Measurements from ENCODE around the gene POU3F3. TPM values are rescaled to one million over a fixed set of nuclear protein-coding genes. Genes with fewer than 3 reads are reported as not detected.

The POU3F3 gene
- polyA plus RNA-seq, 5 donors = 0.42 TPM; not detected in 4

DNA sequence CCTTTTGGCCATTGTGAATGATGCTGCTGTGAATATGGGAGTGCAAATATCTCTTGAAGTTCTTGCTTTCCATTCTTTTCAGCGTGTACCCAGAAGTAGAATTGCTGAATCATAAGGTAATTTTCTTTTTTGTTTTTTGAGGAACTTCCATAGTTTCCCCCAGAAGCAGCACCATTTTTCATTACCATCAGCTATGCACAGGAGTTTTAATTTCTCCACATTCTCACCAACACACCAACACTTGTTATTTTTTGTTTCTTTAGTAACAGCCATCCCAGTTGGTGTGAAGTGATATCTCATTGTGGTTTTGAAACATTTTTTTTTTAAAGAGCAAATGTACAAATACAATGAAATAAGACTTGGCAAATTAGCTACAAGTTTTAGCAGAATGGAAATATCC lies 21.3 kb downstream of the POU3F3 start:
- DNase-seq = no peak

DNA sequence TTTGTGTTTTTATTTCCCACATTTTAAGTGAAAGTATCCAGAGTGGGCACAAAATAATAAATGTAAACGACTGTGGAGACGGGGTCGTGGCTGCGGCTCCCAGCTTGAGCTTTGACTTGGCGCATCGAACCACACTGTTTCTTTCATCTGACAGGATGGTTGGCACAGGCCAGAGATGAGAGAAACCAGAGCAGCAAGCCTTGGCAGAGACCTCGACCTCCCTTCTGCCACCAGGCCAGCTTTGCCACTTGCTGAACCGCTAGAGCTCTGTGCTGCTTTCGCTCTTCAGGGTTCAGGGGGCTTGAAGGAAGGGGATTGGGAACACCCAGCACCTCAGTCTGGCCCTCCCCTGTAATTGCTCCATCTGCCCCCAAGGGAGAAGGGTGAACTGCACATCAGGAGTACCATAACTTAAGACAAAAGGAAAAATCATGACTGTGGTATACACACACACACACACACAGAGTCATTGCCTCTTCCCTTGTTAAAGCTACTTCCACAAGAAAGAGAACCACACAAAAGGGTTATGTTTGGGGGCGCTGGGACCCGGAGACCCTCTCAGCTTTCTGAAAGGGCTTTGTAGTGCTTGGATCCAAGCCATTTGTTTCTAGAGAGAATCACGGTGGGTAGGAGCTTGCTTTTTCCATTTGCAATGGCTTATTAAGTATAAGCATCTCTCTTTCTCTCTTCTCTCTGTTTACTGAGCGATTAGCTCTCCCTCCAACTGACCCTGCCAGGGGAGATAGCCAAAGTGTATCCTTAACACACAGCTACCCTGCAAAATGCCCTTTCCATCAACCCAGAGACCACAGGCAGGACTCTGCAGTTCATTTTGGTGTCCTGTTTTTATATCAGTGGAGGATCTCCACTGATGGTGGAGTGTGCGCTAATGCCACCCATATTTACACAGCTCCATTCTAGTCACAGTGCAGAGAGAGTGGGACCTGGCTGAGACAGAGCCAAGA lies 23.0 kb downstream of the POU3F3 start:
- DNase-seq = no peak

DNA sequence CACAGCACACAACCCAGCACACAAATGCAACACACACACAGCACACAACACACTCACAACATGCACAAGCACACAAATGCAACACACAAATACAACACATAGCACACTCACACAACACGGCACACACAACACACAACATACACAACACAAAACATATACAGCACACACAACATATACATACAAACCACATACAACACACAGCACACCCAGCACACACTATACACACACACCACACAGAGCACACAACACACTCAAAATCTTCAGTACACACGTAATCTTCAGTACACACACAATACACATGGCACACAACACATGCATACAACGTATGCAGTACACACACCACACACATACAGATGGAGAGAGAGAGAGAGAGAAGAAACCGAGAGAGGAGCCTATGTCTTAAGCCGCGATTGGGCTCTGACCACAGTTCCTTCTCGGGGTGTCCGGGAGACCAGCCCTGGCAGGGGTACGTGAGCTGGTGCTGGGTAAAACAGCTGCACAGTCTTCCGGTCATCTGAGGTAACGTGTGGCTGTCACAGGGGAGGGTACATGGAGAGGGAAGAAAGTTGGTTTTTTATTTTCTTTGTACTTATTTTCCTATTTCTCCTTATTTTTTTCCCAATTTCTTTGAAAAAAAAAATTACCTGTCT lies 25.1 kb downstream of the POU3F3 start:
- no peak for DNase-seq

DNA sequence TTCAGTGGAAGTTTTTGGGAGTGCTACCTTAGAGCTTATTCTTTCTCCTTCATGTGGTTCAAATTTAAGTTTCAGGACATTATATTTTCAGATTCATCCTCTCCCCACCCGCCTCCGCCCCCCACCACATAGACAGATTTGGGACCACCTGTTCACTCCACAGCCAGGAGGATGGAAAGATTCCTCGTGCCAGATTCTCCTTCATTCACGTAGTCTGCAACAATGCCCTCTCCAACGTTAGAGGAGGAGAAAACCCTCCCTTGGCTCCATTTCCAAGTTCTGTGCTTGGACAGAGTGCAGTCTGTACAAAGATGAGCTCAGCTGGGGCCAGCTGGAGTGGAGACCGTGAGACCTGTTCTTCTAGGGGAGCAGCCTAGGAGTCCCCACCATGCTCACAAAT lies 26.2 kb downstream of the POU3F3 start:
- no peak for DNase-seq

DNA sequence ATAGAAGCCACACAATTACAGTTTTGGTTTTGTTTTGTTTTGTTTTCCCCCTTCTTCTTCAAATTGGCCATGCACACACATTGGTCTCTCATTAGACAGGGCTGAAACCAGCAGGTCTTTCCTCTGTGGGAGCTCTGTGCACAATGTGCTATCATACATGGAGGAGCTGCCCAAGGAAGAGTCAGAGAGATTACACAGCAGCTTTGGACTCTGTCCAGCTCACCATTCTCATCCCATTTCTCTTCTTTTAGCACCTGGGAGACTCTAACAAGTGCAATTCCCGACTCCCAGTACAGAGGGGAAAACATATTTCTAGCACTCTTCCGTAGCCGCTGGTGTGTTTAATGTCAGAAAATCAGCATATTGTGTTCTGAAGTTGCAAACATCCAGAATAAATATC lies 29.4 kb downstream of the POU3F3 start:
- DNase-seq = no peak

DNA sequence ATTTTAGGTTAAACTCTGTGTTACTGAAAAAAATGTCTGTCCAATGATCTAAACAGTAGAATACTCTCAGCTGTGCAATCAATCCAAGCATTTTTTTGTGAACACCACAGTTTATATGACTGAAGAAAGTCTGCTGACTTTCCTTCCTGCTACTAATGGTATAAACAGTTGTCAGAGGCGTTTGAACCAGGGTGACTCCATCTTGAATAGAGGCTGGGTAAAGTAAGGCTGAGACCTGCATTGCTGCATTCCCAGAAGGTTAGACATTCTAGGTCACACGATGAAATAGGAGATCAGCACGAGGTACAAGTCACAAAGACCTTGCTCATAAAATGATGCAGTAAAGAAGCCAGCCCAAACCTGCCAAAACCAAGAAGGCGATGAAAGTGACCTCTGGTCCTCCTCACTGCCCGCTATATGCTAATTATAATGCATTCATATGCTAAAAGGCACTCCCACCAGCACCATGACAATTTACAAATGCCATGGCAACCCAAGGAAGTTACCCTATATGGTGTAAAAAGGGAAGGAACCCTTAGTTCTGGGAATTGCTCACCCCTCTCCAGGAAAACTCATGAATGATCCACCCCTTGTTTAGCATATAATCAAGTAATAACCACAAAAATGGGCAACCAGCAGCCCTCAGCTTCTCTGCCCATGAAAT lies 31.3 kb downstream of the POU3F3 start:
- DNase-seq = no peak

DNA sequence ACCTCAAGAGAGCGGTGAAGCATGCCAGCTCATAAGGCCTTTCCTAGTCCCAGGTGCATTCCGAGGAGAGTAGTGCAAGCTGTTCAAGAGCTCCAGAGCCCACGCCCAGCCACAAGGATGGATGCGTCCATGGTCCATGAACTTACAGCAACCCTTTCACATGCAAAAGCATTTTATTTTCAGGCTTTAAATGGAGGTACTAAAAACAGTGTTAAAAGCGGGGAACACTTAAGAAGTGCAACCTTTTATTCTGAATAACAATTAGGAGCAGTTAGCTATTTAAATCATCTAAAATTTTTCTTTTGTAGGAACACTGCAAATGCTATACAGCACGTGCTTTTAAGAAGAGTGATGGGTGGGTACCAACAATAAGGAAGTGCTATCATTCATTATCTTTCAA lies 33.8 kb downstream of the POU3F3 start:
- DNase-seq = no peak

DNA sequence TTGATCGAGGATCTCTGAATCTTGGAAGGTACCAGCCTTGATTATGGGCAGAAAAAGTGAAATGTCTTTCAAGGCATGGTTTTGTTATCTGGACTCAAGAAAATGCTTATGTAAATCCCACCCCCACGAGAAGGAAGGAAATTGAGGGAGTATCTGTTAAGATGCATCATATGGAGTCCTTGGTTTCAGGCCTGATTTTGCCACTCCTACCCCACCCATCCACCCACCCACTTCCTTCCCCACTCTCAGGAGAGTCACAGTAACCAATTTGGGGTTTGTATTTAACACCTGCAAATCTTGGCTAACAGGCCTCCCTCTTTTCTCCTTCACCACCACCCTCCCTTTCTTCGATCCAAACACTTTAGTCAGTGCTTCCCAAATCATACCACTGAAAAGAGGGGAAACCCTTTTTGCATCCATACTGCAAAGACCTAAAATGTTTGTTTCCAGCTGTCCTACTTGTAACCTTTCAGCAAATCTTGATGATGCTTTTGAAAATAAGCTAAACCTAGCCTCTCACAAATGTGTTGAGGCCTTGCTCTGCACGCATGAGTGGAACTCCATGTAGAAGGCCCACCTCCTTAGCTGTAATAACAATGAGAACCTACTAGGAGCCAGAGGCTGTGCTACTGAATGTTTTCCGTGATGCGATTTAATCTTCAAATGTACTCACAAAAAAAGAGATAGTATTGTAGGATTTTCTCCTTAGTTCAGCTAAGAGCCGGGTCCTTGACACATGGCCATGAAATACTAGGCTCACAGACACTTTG lies 34.8 kb downstream of the POU3F3 start:
- DNase-seq = no peak

DNA sequence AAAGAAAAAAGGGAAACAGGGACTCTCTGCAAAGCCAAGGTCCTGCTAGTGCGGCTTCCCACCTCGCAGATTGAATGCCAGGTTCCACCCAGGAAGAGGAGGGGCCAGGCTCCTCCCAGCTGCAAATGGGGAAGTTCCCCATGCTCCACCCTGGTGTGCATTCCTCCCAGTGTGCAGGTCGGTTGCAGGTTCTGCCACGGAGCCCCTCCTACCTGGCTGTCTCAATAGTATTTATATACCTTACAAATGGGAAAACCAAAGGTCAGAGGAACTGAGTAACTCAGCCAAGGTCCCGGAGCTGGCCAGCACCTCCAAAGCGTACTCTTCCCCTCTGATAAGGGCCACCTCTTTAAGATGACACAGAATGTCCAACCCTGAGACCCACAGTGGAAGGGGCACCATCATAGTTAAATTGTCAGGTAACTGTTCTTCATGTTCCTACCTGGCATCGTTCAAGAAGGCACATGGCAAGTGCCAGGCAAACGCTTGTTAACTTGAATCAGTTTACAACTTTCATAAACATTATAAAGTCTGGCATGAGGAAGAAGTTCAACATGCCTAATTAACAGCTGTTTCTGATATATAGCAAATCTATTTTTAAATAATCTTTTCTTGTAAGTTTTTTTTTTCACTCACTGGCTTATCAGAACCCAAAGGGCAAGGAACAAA lies 35.5 kb downstream of the POU3F3 start:
- DNase-seq = no peak

DNA sequence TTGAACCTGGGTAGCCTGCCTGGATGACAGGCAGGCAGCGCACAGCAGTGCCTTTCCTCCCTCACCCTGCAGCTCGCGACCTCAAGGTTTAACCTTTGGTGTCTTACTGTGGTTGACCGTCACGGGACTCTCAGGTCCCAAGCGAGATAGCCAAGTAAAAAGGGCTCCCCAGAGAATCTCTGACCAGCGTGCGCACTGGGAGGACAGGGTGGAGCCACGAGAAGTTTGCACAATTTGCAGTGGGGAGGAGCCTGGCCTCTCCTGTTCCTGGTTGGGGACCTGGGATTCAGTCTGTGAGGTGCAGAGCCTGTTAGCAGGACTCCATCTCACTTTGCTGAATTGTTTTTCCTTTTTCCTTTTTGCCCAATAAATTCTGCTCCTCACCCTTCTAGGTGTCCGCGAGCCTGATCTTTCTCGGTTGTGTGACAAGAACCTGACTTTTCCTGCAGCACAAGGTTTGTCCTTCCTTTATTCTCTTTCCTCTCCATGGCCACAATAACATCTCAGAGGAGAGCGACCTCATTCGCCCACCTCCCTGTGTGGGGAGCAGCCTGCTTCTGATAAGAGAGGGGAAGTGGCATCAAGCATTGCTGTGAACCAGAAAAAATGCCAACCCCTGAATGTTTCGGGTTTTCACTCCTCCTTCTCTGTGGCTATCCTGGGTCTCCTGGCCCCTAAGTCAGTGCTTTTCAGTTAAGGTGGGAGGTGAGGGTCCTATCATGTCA lies 36.2 kb downstream of the POU3F3 start:
- DNase-seq = no peak

DNA sequence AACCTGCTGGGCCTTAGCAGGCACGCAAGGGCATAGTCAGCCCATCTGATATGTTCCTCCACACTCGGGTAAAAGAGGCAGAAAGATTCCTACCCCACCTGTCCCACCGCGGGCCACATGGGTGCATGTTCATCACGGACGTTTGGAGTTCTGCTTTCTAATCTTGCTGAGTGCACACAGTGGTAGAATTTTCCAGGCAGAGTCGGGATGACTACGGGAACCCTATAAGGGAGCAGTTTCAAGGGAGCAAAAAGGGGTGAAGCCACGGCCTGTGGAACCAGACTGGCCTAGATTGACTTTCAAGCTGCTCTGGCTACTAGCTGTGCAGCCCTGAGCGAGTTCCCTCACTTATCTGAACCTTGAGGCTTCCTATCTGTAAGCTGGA lies 36.8 kb downstream of the POU3F3 start:
- DNase-seq = no peak

DNA sequence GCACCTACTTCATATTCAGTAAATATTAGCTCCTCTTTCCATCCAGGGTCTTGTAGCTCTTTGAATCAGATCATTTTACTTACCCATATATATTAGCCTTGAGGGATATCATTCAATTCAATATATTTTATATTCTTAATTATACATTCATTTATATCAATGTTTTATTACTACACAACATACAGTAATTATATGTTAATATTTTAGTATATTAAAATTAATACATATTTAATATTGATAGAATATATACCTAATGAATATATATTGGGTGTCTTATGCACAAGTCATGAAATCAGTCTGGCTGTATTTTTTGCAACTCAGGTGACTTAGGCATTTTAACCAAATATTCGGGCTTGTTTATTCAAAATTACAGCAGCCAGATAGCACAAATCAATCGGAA lies 37.2 kb downstream of the POU3F3 start:
- no peak for DNase-seq

DNA sequence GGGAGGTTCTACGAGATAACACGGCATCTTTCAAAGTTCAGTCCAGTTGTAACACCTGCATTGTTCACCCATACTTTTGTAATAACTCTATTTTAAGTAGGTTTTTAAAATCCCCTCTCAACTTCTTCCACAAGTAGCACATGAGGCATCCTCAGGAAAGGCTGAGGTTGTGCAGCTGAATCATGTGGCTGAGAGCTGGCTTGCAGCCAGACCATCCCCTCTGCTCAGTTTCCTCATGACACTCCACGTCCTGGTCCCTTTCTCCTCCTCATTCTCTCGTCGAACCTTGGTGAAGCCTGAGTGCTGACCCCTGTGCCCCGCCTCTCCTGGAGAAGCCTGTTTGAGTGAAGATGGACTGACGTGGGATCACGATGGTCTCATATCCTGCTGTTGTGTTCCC lies 42.5 kb downstream of the POU3F3 start:
- DNase-seq = no peak

DNA sequence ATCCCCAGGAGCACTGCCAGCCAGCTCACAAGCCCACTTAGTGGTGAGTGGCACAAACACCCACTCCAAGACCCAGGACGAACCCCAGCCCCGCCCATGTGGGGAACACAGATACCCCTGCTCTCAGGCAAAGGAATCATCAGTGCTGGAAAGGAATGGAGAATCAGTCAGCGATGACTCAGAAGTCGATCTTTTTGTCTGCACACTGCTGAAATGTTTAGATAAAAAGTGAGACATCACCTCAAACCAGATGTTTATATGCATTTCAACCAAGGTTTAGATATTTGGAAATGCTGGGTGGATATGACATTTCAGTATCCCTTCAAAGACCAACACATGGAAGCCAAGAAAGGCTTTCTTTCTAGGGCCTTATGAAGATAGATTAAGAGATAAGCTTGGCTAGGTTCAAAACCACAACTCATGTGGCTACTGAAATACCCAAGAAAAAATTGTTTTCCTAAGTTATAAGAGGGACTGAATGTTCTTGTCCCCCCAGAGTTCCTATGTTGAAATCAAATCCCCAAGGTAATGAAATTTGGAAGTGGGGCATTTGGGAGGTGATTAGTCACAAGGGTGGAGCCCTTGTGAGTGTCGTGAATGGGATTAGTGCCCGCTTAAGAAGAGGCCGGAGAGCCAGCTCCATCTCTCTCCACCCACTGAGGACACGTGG lies 43.7 kb downstream of the POU3F3 start:
- no peak for DNase-seq

DNA sequence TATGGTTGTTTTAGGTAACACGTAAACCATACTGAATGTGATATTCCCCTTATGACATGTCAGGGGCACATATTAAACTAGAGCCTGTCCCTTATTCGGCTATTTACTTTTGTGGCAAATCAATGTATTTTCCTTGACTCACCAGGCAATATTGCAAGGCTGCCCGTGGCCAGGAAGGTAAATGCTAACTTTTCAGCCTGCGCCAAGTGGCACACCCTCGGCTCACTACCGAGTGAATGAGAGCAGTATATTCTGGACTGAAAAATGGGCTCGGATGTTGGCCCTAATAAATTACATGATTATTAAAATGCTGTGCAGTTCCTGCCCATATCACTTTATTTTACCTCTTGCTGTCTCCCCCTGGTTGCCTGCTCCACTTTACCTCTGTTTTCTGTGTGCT lies 46.7 kb downstream of the POU3F3 start:
- DNase-seq = no peak

DNA sequence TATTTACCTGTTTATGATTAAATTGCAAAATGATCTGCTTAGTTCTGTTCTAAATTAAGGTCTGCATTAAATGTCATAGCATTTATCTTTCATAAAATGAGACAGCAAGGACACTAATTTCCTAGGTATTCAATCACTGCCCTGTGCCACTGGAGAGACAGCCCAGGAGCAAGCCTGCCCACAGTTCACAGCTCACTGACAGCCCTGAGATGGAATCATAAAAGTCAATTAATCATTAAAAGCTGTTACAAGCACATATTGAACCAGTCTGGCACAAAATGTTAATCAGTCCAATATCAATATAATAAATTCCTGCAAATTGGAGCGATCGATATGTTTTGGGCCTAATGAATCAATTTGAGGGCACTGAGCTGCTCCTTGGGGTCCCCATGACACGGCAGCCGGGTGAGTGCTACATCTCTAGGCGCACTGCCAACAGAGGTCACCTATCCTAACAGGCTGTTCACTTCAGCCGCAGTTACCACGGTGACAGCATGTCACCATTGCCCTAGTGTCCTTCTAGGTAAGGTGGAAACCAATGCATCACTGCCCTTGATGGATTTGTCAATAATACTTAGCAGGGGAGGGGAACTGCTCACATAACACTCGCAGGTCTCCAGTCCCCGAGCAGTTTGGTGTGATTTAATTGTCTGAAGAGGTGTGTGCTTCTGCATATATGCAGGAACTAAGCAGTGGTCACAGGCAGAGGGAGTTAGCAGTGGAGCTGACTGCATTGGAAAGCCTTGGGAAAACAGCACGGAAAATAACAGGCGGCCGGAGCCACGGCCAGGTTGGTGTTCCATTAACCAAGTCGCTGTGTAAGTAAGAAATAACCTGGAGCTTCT lies 47.3 kb downstream of the POU3F3 start:
- no peak for DNase-seq

DNA sequence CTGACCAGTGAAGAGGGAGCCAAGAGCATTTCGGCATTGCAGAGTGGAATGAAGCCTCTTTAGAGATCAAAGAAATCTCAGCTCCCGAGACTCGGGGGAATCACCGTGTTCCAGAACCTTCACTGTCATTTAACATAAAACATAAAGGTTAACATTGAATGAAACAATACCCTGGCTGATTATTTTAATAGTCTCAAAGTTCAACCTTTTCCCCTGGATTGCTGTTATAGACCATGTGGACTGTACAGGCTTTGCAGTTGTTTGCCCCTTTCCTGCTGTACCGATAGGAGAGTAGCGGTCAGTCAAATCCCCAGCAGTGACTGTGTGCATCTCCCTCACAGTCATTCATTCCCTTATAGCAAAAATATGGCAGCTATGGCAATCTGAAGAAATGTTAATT lies 48.4 kb downstream of the POU3F3 start:
- no peak for DNase-seq
